NB4 (cell line): ENCODE results near the gene LACTB.

ENCODE experiments used
- CTCF ChIP-seq: IDR thresholded peaks from one replicate; pipeline ENCODE4 v1.5.1; 2012; ENCODE audit warnings: low read depth, low read length
- MAX ChIP-seq: IDR thresholded peaks from 2 replicates; pipeline ENCODE4 v1.6.1; 2011; ENCODE audit warnings: low read depth, low read length
- MYC ChIP-seq: IDR thresholded peaks from 2 replicates; pipeline ENCODE4 v1.6.1; 2011; ENCODE audit warnings: low read depth, low read length
- POLR2A ChIP-seq: IDR thresholded peaks from 2 replicates; pipeline ENCODE4 v1.6.1; 2011; ENCODE audit warnings: mild to moderate bottlenecking; ENCODE audit not compliant: insufficient read length; ENCODE audit errors: extremely low read depth

GRCh38 chr15:63156755-63157117 lies 35.1 kb downstream of the LACTB start:
- TF ChIP-seq POLR2A (no peak), MAX (no peak), MYC (no peak), CTCF (no peak)
